Vagina (tissue), 2 donors: ENCODE data around the gene FHIT.

Experiments
- CTCF ChIP-seq, 3 experiments: fragments of 450-650 bp in 2 of 3; fragments of 200-600 bp in 1 of 3; sonication (generic) in 1 of 3; IDR thresholded peaks; one replicate each; pipeline ENCODE4 v1.5.1; 2017 to 2019; ENCODE audit warnings: antibody characterized with exemption in 3 of 3, mild to moderate bottlenecking in 2 of 3, moderate library complexity in 2 of 3
- POLR2A ChIP-seq, 2 donors: fragments of 450-650 bp; IDR thresholded peaks; one replicate each; pipeline ENCODE4 v1.6.1; 2017; ENCODE audit warnings: antibody characterized with exemption in 2 of 2, mild to moderate bottlenecking in 2 of 2, moderate library complexity in 2 of 2
- POLR2AphosphoS5 ChIP-seq, 2 donors: sonication (generic); formaldehyde crosslinking; IDR thresholded peaks; one replicate each; pipeline ENCODE4 v1.9.0; 2017; ENCODE audit warnings: antibody characterized with exemption in 2 of 2, mild to moderate bottlenecking in 2 of 2, low read depth in 1 of 2; ENCODE audit not compliant: insufficient read depth in 1 of 2

- TF ChIP-seq CTCF (IDR thresholded peaks at IDR 0.05) (no peak), POLR2AphosphoS5 (IDR thresholded peaks at IDR 0.05; ENCODE audit: insufficient read depth in 1 of 2, low read depth in 1 of 2) (no peak), POLR2A (IDR thresholded peaks at IDR 0.05) (no peak)
Measured at GRCh38 chr3:60617188-60617587, 634.1 kb downstream of the FHIT start.
